GM10847 (cell line): ENCODE measurements around the gene CBX4.

ENCODE experiments used
- POLR2A ChIP-seq: IDR thresholded peaks from 2 replicates; pipeline ENCODE4 v1.6.1; 2011; ENCODE audit not compliant: insufficient read length; ENCODE audit errors: extremely low read depth

CBX4 gene

DNA sequence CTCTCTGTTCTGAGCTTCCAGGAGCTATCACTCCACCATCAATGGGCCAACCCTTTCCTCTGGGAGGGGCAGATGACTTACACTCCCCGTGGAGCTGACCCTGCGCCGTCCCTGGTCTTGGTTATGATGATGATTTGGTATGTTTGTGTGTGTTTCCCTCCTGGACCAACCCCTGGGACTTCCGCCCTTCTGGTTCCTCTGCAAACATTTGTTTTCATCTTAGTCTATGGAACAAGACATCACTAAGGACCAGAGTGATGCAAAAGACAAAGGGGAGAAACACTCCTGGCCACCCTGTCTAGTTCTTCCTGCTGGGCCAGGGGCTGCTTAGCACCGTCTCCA, 13.7 kb downstream of the CBX4 start:
- no peak for TF ChIP-seq POLR2A

DNA sequence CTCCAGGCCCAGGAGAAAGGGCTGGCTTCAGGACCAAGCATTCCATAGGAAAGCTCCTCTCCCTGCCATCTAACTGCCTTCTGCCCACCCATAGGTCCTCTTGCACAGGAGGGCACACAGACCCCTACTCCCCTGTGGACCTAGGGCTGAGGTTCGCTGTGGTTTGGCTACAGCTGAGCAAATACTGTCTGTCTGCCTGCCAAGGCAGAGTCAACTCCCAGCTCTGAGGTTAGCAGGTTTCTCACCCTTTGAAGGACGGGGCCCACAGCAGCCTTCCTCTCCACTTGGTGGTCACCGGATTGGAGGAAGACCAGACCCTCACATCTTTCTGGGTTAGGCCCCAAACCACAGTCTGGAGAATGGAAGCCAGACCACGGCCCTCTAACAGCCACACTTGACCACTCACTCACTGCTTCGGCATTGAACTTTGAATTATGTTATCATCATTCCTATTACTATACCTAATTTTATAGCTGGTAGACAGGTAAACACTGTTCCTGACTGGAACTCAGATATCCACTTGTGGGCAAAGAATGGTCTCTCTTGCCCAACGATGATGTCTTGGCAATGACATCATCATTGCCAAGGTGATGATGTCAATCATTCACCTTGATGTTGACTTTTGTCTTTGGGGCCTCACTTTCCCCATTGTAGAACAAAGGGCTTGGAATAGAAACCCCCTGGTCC, 14.2 kb downstream of the CBX4 start:
- no peak for TF ChIP-seq POLR2A

GRCh38 chr17:79824234-79824633, 15.0 kb downstream of the CBX4 start:
- TF ChIP-seq POLR2A: no peak

- no peak for TF ChIP-seq POLR2A
These were observed 16.6 kb downstream of the CBX4 start for GRCh38 chr17:79822583-79823124.

- no peak for TF ChIP-seq POLR2A
These were observed 17.7 kb downstream of the CBX4 start for GRCh38 chr17:79821331-79822095.

- TF ChIP-seq POLR2A: no peak
These were observed 18.3 kb downstream of the CBX4 start for GRCh38 chr17:79820959-79821330.

GRCh38 chr17:79819534-79820276, 19.5 kb downstream of the CBX4 start:
- TF ChIP-seq POLR2A: no peak

DNA sequence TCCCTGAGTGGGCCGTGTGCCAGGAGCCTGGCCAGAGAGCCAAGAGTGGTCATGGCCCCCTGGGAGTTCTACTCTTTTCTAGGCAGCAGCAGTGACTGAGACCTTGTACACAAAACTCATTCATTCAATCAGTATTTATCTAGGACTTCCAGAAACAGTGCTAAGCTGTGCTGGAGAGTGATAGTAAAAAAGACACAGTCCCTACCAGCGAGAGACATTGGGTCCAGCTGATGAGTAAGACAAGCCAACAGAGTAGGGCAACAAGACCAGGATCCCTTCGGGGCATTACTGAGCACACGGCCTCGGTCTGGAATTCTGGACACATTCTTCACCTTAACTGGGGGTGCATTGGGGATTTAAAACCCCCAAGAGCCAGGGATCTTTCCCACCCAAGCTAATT, 20.2 kb downstream of the CBX4 start:
- TF ChIP-seq POLR2A: no peak

- TF ChIP-seq POLR2A: no peak
These were observed 21.0 kb downstream of the CBX4 start for GRCh38 chr17:79818026-79818758.

DNA sequence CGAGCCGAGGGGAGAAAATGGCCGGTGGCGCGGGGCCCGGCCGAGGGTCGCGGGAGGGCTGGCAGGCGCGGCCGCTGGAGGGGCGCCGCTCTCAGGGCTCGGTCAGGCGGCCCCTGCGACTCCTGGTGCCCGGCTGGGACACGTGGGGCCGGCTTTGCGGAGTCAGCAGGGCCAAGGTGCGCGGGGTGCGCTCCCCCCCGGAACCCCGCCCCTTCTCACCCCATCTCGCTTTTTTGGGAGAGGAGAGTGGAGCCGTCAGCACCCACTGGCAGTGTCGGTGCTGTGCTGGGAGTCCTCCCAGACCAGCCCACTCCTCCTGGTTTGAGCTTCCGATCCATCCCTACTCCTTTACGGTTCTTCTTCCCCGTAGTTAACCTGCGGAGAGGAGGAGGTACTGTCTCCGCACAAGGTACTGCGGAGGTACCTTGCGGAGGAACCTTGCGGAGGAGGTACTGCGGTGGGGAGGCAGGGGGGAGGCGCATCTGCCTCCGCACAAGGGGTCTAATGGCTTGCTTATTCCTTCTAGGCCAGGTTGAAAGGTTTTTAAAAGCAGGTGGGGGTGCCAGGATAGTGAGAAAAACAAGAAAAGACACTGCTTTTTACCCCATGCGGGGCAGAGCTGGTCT, 23.3 kb downstream of the CBX4 start:
- no peak for TF ChIP-seq POLR2A

GRCh38 chr17:79814974-79815835, 24.0 kb downstream of the CBX4 start:
- TF ChIP-seq POLR2A: no peak

DNA sequence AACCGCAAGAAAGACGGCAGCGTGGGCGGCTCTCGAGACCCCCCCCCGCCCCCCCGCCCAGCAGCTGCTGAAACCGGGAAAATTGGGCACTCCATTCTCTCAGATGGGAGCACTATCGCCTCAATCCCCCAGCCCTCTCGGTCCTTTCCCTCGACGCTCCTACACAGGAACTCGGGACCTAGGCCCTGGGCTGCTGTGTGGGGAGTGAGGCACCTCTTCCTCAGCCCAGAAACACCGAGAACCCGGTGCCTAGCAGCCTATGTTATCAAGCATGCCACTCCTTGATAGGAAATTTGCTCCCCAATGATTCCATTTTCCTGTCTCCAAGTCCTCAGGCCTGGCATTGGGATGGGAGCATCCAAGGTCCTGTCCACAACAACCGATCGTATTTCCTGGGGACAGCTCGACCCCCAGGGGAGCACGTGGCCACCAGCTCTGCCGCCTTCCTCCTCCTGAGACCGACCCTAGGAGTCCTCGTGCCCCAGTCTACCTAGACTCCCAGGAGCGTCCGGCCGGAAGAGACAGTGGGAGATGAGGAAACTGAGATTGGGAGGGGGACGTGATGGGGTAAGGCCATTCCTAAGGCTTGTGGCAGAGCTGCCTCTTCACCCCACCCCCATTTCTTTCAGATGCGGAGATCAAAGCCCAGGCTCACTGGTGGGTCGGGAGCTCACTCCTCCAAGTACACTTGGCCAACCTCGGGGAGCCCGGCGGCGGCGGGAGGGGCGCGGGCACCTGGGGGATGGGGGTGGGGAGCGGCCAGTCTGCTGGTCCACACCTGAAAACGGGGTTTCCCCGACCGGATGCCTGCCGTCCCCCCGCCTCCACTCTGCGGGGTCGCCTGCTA, 24.9 kb downstream of the CBX4 start:
- no peak for TF ChIP-seq POLR2A
